ENCODE data around the gene PASD1. TPM values are rescaled to one million over a fixed set of nuclear protein-coding genes. Genes with fewer than 3 reads are reported as not detected.
"Not testable (repeated sequence)": the region's sequence is repeated elsewhere in the genome, so short reads cannot be mapped to it uniquely, and the experiment has no call there.

Gene PASD1
- polyA plus RNA-seq (ENCODE audit: insufficient read length in 3 of 3): not detected

GRCh38 chrX:151563449-151563848 lies at the start of gene PASD1:
Gene PASD1 (plus strand): TSS chrX:151563675. CDS start chrX:151601554, 37,879 bp downstream.
- no peak for DNase-seq (ENCODE audit: low read depth in 3 of 3, low spot score in 2 of 3)

GRCh38 chrX:151515237-151515636 lies 48.2 kb upstream of the PASD1 start:
- DNase-seq (ENCODE audit: low read depth in 3 of 3, low spot score in 2 of 3): no peak

- DNase-seq (ENCODE audit: low read depth in 3 of 3, low spot score in 2 of 3): no peak
These were observed 46.8 kb upstream of the PASD1 start for GRCh38 chrX:151516538-151517187.

GRCh38 chrX:151517421-151517820 lies 46.1 kb upstream of the PASD1 start:
- DNase-seq (ENCODE audit: low read depth in 3 of 3, low spot score in 2 of 3): no peak

- no peak for DNase-seq (ENCODE audit: low read depth in 3 of 3, low spot score in 2 of 3)
These were observed 40.1 kb upstream of the PASD1 start for GRCh38 chrX:151523351-151523750.

- DNase-seq (ENCODE audit: low read depth in 3 of 3, low spot score in 2 of 3): no peak
These were observed 26.9 kb upstream of the PASD1 start for GRCh38 chrX:151536571-151536970.

GRCh38 chrX:151537572-151537971 lies 25.9 kb upstream of the PASD1 start:
- DNase-seq (ENCODE audit: low read depth in 3 of 3, low spot score in 2 of 3): no peak

- DNase-seq (ENCODE audit: low read depth in 3 of 3, low spot score in 2 of 3): no peak
These were observed 25.0 kb upstream of the PASD1 start for GRCh38 chrX:151538190-151539122.

GRCh38 chrX:151543706-151544105 lies 19.8 kb upstream of the PASD1 start:
- no peak for DNase-seq (ENCODE audit: low read depth in 3 of 3, low spot score in 2 of 3)

GRCh38 chrX:151546226-151546625 lies 17.2 kb upstream of the PASD1 start:
- DNase-seq (ENCODE audit: low read depth in 3 of 3, low spot score in 2 of 3): not testable (repeated sequence)

- not testable (repeated sequence) for DNase-seq (ENCODE audit: low read depth in 3 of 3, low spot score in 2 of 3)
These were observed 12.3 kb upstream of the PASD1 start for GRCh38 chrX:151551176-151551575.

- no peak for DNase-seq (ENCODE audit: low read depth in 3 of 3, low spot score in 2 of 3)
These were observed 10.7 kb upstream of the PASD1 start for GRCh38 chrX:151552743-151553142.

GRCh38 chrX:151555301-151555700 lies 8.2 kb upstream of the PASD1 start:
- not testable (repeated sequence) for DNase-seq (ENCODE audit: low read depth in 3 of 3, low spot score in 2 of 3)

- DNase-seq (ENCODE audit: low read depth in 3 of 3, low spot score in 2 of 3): not testable (repeated sequence)
These were observed 990 bp upstream of the PASD1 start for GRCh38 chrX:151562485-151562884.

- not testable (repeated sequence) for DNase-seq (ENCODE audit: low read depth in 3 of 3, low spot score in 2 of 3)
These were observed 472 bp upstream of the PASD1 start for GRCh38 chrX:151563003-151563402.

- DNase-seq (ENCODE audit: low read depth in 3 of 3, low spot score in 2 of 3): no peak
These were observed 560 bp downstream of the PASD1 start for GRCh38 chrX:151564035-151564434.

GRCh38 chrX:151566872-151567271 lies 3.4 kb downstream of the PASD1 start:
- not testable (repeated sequence) for DNase-seq (ENCODE audit: low read depth in 3 of 3, low spot score in 2 of 3)

GRCh38 chrX:151570561-151570960 lies 7.1 kb downstream of the PASD1 start:
- DNase-seq (ENCODE audit: low read depth in 3 of 3, low spot score in 2 of 3): no peak

- not testable (repeated sequence) for DNase-seq (ENCODE audit: low read depth in 3 of 3, low spot score in 2 of 3)
These were observed 29.9 kb downstream of the PASD1 start for GRCh38 chrX:151593384-151593783.

GRCh38 chrX:151596282-151596681 lies 32.8 kb downstream of the PASD1 start:
- no peak for DNase-seq (ENCODE audit: low read depth in 3 of 3, low spot score in 2 of 3)

GRCh38 chrX:151604931-151605330 lies 41.5 kb downstream of the PASD1 start:
- DNase-seq (ENCODE audit: low read depth in 3 of 3, low spot score in 2 of 3): no peak

- DNase-seq (ENCODE audit: low read depth in 3 of 3, low spot score in 2 of 3): no peak
These were observed 45.7 kb downstream of the PASD1 start for GRCh38 chrX:151609222-151609621.
